GM21619 (cell line): ENCODE measurements around the gene FBXW10.
"Not testable (repeated sequence)": the region's sequence is repeated elsewhere in the genome, so short reads cannot be mapped to it uniquely, and the experiment has no call there.

Source experiments
- ATAC-seq: cut with Tn5 transposase; IDR thresholded peaks from one replicate; pipeline ENCODE4 v1.9.1; 2021; ENCODE audit not compliant: unreplicated experiment

FBXW10 gene, protein sequence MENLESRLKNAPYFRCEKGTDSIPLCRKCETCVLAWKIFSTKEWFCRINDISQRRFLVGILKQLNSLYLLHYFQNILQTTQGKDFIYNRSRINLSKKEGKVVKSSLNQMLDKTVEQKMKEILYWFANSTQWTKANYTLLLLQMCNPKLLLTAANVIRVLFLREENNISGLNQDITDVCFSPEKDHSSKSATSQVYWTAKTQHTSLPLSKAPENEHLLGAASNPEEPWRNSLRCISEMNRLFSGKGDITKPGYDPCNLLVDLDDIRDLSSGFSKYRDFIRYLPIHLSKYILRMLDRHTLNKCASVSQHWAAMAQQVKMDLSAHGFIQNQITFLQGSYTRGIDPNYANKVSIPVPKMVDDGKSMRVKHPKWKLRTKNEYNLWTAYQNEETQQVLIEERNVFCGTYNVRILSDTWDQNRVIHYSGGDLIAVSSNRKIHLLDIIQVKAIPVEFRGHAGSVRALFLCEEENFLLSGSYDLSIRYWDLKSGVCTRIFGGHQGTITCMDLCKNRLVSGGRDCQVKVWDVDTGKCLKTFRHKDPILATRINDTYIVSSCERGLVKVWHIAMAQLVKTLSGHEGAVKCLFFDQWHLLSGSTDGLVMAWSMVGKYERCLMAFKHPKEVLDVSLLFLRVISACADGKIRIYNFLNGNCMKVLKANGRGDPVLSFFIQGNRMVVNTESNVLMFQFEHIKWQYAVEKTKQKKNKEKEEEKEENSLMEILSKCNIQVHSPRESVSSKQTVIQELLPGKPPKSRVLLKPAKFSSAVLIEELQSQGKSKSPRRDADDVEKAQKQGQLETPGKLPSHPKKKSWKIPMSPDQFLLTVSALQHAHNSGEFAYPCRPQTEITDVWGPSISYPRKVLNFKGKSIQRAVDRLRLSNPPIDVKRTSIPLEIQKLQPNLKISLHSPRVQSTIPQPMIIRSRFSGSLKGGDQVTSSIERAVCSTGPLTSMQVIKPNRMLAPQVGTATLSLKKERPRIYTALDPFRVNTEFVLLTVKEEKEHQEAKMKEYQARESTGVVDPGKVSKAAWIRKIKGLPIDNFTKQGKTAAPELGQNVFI

GRCh38 chr17:18743699-18744421, at the start of gene FBXW10:
TSS of gene FBXW10 (plus strand) at chr17:18744054. CDS start at chr17:18744245, 191 bp downstream.
- ATAC-seq = not testable (repeated sequence)

DNA sequence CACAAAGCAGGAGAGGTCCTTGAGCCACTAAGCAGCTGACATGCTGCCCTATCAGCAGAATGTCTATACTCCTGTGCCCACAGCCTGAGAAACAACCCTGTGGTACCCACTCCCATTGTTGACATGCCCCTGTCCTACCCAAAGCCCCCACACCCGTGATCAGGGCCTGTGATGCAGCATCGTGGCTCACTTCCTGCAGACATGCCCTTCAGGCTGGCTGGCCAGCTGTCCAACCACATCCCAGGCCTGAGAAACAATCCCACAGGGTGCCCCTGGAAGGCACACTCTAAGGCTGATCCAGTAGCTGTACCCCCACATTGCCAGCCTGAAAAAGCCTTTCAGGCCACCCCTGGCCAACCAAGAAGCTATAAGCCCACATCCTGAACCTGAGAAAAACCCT, 48.7 kb upstream of the FBXW10 start:
- ATAC-seq = not testable (repeated sequence)

- ATAC-seq = not testable (repeated sequence)
Observed at GRCh38 chr17:18698473-18699103, 45.3 kb upstream of the FBXW10 start.

DNA sequence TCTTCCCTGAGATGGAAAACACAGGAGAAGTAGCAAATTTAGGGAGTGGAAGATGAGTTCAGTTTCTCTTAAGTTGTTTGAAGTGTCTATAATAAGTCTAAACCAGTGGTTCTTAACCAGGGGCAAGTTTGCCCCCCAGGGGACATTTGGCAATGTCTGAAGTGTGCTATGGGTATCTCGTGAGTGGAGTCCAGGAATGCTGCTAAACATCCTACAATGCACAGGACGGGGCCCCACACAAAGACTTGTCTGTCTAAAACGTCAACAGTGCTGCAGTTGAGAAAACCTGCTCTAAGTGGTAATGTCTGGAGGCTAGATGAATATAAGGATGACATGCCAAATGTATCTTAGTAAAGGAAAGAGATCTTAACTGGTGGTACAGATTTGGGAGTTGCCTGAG, 37.9 kb upstream of the FBXW10 start:
- ATAC-seq = not testable (repeated sequence)

DNA sequence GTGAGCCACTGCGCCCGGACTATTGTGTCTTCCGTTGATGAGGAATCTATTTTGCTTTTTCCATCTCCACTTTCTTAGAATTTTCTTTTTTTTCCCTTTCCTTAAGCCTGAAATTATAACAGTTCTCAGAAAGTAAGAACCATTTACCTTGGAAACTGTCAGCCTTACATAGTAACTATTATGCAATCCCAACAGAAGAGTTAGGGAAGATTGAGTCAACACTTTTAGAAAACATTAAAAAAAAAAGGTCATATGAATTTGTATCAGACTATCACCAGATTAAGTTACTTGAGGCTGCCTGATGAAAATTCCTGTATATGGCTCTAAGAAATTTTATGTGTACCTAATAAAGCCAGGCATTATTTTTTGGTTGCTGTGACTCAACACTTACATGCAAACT, 35.6 kb upstream of the FBXW10 start:
- not testable (repeated sequence) for ATAC-seq

DNA sequence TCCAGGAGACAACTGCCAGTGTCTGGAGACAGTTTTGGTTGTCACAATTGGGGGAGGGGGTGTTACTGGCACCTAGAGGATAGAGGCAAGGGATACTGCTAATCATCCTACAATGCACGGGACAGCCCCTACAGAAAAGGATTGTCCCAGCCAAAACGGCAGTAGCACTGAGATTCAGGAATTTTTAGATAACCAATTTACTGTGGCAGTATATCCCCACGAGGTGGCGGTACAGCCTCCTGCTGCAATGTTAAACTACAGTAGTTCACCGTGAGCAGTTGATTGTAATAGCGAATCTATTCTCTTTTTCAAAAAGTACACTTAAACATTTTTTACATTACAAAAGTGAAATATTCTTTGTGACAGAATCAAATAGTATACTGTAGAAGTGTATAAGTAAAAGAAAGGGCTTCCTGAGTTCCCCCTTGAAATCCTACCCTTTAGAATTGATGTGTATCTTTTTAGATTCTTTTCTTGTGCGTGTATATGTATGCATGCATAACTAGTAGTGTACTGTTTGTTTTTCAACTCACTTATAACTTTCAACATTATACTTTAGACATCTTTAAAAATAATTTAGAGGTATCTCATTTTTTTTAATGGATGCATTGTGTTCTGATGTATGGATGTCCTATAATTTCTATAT, 31.4 kb upstream of the FBXW10 start:
- ATAC-seq = not testable (repeated sequence)

DNA sequence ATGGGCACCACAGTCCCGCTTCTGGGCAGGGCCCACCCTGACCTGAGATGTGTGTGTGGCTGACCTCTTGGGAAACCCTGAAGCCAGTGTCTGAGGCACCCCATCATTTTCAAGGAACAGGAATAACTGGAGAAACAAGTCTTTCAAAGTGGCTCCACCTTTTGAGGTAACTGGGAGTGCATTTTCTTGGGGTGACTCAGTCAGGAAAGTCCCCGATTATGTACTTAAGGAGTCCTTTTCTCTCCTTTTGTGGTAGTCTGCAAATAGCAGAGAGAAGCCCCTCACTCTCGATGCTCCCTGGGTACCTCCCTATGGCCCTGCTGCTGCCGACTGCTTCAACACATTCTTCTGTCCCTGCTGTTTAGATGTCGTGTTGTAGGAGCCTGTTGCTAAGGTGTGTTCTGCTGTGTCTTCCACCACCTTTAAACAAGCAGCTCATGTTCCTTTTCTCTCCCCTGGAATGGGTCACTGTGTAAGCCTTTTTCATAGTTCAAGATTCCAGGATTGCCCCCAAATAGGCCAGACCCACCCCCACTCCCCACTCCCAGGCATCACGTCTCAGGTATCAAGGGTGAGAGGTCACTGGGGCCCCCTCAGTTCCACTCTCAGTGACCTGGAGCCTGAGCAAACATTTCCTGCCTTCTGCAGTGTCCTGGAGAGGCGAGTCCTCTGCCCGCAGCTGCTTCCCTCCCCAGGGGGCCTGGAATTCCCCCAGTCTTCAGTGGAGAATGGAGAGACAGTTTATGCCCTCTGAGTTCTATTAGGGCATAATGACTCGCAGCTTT, 25.0 kb upstream of the FBXW10 start:
- ATAC-seq = not testable (repeated sequence)

DNA sequence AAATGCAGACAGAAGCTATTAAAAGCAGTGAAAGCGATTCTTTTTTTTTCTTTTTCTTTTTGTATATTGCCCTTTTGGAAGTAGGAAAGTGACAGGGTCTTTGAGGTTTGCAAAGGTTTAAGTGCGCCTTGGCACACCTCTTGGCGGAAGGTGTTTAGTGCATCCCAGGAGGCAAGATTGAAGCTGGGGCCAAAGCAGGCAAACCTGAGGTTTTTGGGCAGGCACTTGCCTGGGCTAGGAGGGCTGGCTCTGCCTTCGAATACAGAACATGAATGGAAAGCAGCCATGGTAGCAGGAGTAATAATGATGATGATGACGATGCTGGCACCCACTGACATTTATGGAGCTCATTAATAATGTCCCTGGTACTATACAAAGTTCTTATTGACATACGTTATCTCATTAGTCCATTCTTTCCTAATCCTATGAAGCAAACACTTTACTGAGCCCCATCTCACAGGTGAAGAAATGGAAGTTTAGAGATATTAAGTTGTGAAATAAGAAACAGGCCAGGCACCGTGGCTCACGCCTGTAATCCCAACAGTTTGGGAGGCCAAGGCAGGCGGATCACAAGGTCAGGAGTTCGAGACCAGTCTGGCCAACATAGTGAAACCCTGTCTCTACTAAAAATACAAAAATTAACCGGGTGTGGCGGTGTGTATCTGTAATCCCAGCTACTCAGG, 24.3 kb upstream of the FBXW10 start:
- ATAC-seq = not testable (repeated sequence)

DNA sequence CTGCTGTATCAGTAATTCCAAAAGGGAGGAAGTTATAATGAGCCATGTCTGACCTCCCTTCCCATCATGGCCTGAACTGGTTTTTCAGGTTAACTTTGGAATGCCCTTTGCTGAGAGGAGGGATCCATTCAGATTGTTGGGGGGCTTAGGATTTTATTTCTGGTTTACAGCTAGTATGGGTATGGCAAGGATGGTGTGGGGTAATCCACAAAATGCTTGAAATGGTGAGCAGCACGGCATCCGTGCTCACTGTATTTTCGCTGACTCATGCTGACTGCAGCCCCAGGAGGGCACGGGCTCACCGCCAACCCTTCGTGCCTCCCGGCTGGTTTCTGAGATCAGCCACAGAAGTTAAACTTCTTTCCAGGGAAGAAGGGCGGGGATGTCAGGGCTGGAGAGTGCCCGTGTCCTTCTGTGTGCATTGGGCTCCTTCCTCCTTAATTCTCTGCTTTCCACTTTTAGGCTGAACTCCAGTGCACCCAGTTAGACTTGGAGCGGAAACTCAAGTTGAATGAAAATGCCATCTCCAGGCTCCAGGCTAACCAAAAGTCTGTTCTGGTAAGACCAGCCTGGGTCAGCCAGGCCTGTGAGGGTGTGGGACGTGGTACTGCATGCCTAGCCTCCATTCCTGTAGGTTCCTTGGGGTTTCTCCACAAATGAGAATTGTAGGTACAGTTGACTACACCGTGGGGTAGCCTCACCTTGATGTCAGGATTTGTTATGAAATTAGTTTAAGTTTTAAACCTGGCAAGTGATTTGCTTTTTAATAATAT, 21.9 kb upstream of the FBXW10 start:
- not testable (repeated sequence) for ATAC-seq

- not testable (repeated sequence) for ATAC-seq
Observed at GRCh38 chr17:18722612-18723011, 21.2 kb upstream of the FBXW10 start.

GRCh38 chr17:18723509-18723908, 20.3 kb upstream of the FBXW10 start:
- ATAC-seq = not testable (repeated sequence)

- not testable (repeated sequence) for ATAC-seq
Observed at GRCh38 chr17:18732438-18732837, 11.4 kb upstream of the FBXW10 start.

DNA sequence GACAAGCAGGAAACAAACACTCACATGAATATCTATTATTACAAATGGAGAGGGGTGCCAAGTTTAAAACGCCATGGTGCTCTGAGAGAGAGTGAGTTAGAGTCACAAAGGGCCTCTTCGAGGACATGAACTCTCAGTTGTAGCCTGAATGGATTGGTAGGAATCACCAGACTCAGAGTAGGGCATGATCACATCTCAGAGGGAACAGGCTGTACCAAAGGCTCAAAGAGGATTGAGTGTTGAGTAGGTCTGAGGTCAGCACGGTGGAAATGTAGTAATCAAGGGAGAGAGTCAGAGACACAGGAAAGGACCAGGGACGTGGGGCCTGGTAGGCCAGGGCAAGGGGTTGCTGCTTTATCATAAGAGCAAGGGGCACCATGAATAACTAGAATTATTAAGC, 10.5 kb upstream of the FBXW10 start:
- not testable (repeated sequence) for ATAC-seq

DNA sequence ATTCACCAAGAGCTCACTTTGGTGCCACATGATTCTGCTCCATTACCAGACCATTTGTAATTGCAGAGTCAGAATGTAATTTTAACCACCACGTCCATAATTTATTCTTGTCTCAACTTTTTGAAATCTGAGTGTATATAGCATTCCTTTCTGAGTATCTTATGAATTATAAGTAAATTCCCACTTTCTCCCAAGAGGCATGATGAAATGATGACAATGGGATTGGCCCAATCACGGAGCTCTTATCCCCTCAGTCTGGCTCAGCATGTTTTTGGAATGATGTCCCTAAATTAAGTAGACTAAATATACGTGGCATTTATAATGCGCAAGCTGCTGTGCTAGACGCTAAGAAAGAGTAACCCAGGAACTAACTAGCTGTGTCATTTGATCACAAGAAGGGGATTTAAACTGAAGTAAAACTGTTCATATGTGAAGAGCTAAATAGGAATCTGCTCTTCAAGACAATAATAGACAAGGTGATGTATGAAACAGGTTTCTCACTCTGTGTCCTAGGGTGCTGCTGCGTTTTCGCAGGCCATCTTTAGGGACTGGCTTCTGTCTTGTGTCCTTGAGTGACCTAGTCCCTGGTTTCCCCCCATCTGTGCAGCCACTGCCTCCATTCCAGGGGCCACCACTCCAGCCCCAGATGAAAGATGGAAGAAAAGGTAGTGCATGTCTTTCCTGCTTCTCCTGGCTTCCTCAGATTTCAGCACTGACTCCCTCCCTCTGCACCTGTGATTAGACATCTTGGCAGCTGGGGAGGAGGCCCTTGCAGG, 4.0 kb upstream of the FBXW10 start:
- not testable (repeated sequence) for ATAC-seq

DNA sequence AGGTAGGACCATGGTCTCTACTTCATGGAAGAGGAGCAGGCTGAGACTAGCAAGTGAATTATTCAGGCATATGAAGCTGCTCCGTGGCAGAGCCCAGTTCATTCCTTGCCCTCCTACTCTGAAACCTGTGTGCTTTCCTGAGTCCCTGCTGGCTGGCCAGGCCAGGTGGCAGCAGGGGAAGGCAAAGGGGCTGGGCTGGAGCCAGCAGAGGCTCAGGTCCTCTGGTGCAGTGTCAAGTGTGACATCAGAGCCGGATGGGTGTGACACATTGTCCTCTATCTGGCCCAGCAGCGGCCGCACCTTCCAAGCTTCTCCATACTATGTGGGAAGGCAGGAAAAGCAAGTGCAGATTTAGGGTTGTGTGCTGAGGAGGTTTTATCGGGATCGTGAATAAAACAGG, 2.6 kb upstream of the FBXW10 start:
- ATAC-seq = not testable (repeated sequence)

- not testable (repeated sequence) for ATAC-seq
Observed at GRCh38 chr17:18744726-18745125, 872 bp downstream of the FBXW10 start.

DNA sequence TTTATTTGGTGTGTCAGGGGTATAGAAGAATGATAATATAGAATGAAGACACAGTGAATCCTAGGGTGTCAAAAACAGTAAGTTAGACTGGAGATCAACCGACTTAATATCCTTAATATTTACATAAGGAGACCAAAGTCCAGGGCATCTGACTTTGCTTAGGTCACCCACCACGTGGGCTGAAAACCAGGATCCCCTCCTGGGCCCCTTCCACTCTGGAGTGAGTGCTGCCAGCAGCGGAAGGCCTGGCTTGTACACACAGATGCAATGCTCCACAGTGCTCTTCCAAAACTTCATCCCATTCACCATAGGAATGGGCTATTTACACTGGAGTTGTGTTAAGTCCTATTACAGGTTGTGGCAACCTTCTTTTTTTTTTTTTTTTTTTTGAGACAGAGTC, 2.7 kb downstream of the FBXW10 start:
- not testable (repeated sequence) for ATAC-seq
